ENCODE results near the gene LMX1A. TPM values are rescaled to one million over a fixed set of nuclear protein-coding genes. Genes with fewer than 3 reads are reported as not detected.

Gene LMX1A
- total and polyA plus RNA-seq, 2 of the 13 experiments (the other 11 are each of a cell fraction or from before 2014, with no cell fraction given): 0.07 TPM; not detected in 1

GRCh38 chr1:165217958-165218357 is 138.6 kb downstream of the LMX1A start:
- Histone ChIP-seq H3K79me2 (ENCODE audit: insufficient read depth, low read length) (no peaks in the 10 kb centered on the region), H2AFZ (ENCODE audit: low read length) (no peak overlapping the region), H3K4me2 (ENCODE audit: low read depth, low read length) (no peak overlapping the region), H3K9ac (ENCODE audit: insufficient read depth, low read depth, low read length) (no peak overlapping the region), H3K4me3 (replicated peaks in 1 of 3; ENCODE audit: insufficient read depth in 1 of 3, low read depth in 2 of 3, low read length in 3 of 3) (no peak overlapping the region), H3K27me3 (ENCODE audit: control insufficient read depth in 1 of 2, insufficient read depth in 2 of 2, low read length in 2 of 2) (peaks cover 0 to 1% of the 10 kb centered on the region in 2 experiments; a peak in 1 of 5 replicates), H3K27ac (ENCODE audit: extremely low read length, insufficient read depth, low read length) (no peak overlapping the region), H3K9me3 (ENCODE audit: low read length) (no peaks in the 10 kb centered on the region), H4K20me1 (ENCODE audit: insufficient read depth, low read length) (no peaks in the 10 kb centered on the region), H3K4me1 (ENCODE audit: insufficient read depth, low read length) (peaks cover 35% of the 10 kb centered on the region), H3K36me3 (replicated peaks in 1 of 2; ENCODE audit: control insufficient read depth in 1 of 2, insufficient read depth in 2 of 2, low read length in 2 of 2) (no peaks in the 10 kb centered on the region)
- TF ChIP-seq, protein P1, sequence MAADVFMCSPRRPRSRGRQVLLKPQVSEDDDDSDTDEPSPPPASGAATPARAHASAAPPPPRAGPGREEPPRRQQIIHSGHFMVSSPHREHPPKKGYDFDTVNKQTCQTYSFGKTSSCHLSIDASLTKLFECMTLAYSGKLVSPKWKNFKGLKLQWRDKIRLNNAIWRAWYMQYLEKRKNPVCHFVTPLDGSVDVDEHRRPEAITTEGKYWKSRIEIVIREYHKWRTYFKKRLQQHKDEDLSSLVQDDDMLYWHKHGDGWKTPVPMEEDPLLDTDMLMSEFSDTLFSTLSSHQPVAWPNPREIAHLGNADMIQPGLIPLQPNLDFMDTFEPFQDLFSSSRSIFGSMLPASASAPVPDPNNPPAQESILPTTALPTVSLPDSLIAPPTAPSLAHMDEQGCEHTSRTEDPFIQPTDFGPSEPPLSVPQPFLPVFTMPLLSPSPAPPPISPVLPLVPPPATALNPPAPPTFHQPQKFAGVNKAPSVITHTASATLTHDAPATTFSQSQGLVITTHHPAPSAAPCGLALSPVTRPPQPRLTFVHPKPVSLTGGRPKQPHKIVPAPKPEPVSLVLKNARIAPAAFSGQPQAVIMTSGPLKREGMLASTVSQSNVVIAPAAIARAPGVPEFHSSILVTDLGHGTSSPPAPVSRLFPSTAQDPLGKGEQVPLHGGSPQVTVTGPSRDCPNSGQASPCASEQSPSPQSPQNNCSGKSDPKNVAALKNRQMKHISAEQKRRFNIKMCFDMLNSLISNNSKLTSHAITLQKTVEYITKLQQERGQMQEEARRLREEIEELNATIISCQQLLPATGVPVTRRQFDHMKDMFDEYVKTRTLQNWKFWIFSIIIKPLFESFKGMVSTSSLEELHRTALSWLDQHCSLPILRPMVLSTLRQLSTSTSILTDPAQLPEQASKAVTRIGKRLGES (CRISPR knock-in tag; IDR thresholded peaks at IDR 0.05; ENCODE audit: borderline replicate concordance): no peak
- TF ChIP-seq, protein P2, sequence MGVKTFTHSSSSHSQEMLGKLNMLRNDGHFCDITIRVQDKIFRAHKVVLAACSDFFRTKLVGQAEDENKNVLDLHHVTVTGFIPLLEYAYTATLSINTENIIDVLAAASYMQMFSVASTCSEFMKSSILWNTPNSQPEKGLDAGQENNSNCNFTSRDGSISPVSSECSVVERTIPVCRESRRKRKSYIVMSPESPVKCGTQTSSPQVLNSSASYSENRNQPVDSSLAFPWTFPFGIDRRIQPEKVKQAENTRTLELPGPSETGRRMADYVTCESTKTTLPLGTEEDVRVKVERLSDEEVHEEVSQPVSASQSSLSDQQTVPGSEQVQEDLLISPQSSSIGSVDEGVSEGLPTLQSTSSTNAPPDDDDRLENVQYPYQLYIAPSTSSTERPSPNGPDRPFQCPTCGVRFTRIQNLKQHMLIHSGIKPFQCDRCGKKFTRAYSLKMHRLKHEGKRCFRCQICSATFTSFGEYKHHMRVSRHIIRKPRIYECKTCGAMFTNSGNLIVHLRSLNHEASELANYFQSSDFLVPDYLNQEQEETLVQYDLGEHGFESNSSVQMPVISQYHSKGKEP (CRISPR knock-in tag; IDR thresholded peaks at IDR 0.05): no peak
- TF ChIP-seq, protein P3, sequence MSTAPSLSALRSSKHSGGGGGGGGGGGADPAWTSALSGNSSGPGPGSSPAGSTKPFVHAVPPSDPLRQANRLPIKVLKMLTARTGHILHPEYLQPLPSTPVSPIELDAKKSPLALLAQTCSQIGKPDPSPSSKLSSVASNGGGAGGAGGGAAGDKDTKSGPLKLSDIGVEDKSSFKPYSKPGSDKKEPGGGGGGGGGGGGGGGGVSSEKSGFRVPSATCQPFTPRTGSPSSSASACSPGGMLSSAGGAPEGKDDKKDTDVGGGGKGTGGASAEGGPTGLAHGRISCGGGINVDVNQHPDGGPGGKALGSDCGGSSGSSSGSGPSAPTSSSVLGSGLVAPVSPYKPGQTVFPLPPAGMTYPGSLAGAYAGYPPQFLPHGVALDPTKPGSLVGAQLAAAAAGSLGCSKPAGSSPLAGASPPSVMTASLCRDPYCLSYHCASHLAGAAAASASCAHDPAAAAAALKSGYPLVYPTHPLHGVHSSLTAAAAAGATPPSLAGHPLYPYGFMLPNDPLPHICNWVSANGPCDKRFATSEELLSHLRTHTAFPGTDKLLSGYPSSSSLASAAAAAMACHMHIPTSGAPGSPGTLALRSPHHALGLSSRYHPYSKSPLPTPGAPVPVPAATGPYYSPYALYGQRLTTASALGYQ (CRISPR knock-in tag; IDR thresholded peaks at IDR 0.05): no peak
- no peak for TF ChIP-seq ZFP36L1 (CRISPR knock-in tag; IDR thresholded peaks at IDR 0.05)
- TF ChIP-seq JUND (CRISPR knock-in tag; IDR thresholded peaks at IDR 0.05): no peak
- no peak for TF ChIP-seq ZNF569 (CRISPR knock-in tag; IDR thresholded peaks at IDR 0.05; ENCODE audit: borderline replicate concordance)
- no peak for TF ChIP-seq JUNB (CRISPR knock-in tag; IDR thresholded peaks at IDR 0.05; ENCODE audit: borderline replicate concordance)
- no peak for TF ChIP-seq RXRA (CRISPR knock-in tag; IDR thresholded peaks at IDR 0.05)
- POLR2A ChIA-PET: no interaction called here
- BruUV-seq (replicated peaks): no TSS peak
- ATAC-seq: no peak
- CTCF ChIA-PET (ENCODE audit: low intra/inter-chr PET ratio, low total read pairs): no interaction called here
- in situ Hi-C loops (cut with HindIII; ENCODE audit: extremely low pct_ligation_motif_present, low pct_unique_long_range_greater_than_20kb) (no loop called here), intact Hi-C loops (cut with micrococcal nuclease; ENCODE audit: unreplicated experiment) (no loop called here)
- DNase-seq (ENCODE audit: low spot score): no peak
- no peak for FAIRE-seq
- WGBS (ENCODE audit: low lambda C conversion rate): 0% methylated on average over 1 of the region's 1 CpG
